GM15510 (cell line): ENCODE results near the gene PLP1.

Experiments
- POLR2A ChIP-seq: IDR thresholded peaks from 3 replicates; pipeline ENCODE4 v1.6.1; 2011; ENCODE audit warnings: borderline replicate concordance; ENCODE audit not compliant: insufficient read length; ENCODE audit errors: extremely low read depth

The PLP1 gene, protein sequence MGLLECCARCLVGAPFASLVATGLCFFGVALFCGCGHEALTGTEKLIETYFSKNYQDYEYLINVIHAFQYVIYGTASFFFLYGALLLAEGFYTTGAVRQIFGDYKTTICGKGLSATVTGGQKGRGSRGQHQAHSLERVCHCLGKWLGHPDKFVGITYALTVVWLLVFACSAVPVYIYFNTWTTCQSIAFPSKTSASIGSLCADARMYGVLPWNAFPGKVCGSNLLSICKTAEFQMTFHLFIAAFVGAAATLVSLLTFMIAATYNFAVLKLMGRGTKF

GRCh38 chrX:103776546-103776945, at the start of gene PLP1:
Gene PLP1, plus strand, starts transcription at chrX:103776840. Its CDS starts 156 bp downstream, at chrX:103776996.
- TF ChIP-seq POLR2A: no peak

DNA sequence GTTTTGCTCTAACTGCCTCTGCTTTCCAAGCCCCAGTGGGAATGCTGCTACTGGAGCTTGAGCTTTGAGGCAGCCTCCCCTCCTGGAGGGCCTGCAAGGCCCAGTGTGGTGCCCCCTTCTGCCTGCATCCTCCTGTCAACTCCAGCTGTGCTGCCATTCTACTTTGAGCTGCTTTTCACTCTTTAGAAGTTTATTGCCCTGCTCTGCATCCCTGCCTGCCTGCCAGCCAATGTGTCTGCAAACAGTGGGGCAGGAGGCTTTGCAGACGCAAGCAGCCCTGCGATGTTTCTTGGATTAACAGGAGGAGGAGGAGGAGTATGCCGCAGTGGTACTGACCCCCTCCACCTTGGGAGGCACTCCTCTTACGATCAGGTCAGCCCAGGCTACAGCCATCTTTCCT, 49.5 kb upstream of the PLP1 start:
- no peak for TF ChIP-seq POLR2A

DNA sequence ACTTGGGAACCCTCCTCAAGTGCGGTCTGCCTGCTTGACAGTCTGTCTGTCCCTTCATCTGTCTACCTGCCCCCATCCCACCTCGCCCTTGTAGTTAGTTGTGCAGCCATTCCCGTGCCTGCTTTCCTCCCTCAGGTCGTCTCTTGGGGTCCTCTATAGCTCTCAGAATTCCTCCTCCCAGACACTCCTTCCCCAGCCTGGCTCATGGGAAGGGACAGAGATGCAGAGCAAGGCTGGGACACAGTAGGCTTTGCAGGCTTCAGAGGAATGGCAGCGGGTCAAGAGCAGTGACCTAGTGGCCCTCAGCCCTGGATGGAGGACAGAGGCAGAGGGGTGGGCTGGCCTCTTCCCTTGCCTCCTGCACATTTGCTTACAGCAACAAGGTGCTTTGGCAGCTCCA, 47.6 kb upstream of the PLP1 start:
- TF ChIP-seq POLR2A: no peak

DNA sequence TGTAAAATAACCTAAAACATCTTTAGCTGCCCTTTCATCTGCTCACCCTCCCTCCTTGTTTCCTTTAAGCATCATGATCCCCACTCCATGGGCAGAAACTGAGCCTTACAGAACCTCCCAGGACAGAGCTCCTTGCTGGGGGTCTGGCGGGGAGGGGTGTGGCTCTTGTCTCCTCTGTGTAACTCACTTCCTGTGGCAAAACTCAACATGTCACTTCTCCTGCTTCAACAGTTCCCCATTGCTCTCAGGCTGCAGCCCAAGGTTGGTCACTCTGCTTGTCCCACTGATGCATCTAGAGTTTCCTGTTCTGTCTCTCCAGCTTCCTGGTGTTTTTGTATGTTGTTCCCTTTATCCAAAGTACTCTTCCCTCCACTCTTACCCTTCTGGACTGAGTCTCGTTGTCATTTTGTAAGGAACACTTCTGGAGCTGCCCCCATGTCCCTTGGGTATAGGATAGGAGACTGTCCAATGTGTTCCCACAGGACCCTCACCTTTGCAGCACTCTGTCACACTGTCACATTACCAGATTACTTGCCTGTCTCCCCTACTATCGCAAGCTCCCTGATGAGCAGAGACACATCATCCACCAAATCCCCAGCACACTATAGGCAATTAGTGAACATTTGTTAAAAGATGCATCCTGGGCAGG, 46.4 kb upstream of the PLP1 start:
- no peak for TF ChIP-seq POLR2A

GRCh38 chrX:103730796-103731493, 45.7 kb upstream of the PLP1 start:
- TF ChIP-seq POLR2A: no peak

DNA sequence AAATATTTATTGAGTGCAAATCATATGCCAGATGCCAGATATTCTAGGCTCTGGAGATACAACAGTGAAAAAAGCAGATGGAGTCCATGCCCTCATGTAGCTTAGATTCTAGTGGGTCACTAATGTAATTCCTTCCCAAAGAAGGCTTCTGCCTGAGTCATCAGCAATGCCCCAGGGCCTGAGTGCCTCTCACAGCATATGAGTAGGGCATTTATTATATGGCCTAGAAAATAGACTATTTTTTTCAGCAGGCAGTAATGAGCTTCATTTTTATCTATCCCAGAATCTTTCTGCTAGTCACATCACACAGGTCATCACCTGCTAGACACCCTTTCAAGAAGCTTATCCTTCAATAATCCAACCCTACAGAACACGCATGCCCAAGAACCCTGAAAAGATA, 43.6 kb upstream of the PLP1 start:
- no peak for TF ChIP-seq POLR2A

DNA sequence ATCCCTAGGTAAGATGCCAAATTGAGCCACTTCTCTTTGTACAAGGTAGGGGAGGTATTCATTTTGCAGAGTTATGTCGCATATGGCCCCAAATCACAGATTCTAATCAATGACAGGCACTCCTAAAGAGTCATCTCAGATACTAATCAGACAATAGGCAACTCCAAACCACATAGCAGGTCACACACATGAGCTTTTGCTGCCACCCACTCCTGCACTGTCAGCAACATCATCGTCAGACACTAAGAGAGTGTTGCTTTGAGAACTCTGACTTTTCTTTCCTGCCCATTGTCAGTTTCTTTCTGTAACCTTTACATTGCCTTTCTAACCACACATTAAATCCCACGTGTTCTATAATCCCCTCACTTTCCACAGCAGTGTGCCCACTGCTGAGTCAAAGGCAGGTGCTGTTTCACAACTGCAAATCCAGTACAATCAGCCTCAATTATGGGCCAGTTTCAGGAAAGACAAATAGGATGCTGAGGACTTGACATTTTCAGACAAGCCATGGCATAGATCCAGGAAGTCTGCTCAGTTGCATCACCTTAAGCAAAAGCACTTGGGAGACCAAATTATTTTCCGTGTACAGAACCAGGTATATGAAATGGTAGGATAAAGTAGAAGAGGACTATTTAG, 42.4 kb upstream of the PLP1 start:
- TF ChIP-seq POLR2A: no peak

- TF ChIP-seq POLR2A: no peak
These were observed 38.9 kb upstream of the PLP1 start for GRCh38 chrX:103737696-103738095.

DNA sequence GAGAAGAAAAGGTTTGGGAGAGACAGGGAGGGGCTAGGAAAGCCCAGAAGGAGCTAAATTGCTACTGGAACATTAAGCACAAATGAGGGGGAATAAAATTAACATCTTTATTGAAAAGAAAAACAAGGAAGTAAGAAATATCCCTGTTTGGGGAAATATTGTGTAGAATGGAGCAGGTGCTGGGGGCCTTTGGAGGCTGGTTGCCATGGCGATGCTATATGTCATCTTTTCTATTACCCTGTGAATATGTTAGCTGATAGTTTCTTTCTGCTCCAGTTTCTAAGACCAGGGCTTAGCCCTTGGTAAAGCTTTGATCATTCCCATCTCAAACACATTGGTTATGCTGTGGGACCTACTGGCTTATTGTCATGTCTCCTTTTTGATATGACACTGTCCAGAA, 37.2 kb upstream of the PLP1 start:
- no peak for TF ChIP-seq POLR2A

DNA sequence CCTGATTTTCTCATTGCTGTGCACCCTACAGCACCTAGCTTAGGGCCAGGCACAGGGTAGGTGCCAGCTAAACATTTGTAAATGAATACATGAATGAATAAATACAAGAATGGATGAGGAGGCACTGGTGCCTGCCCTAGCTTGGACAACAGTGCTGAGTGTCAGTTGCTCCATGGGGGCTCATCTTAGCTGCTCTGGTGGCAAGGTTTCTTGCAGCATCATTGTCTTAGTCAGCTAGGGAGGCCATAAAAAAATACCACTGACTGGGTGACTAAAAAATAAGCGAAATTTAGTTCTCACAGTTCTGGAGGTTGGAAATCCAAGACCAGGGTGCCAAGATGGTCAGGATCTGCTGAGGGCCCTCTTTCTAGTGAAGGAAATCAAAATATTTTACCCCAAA, 34.8 kb upstream of the PLP1 start:
- no peak for TF ChIP-seq POLR2A

DNA sequence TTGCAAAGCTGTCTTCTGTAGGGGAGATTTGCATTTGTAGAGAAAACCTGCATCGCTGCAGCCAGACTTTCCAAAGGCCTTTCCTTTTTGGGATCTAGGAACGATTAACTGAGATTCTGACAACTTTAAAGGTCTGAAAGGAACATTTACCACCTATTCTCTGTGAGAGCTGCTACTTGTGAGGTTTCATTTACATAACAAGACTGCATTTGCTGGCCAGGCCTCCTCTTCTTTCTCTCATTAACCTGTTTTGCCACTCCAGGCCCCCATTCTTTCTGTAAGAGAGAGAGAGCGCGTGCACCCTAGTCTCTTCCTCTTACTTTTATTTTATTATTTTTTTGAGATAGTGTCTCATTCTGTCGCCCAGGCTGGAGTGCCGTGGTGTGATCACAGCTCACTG, 34.3 kb upstream of the PLP1 start:
- TF ChIP-seq POLR2A: no peak

- TF ChIP-seq POLR2A: no peak
These were observed 29.5 kb upstream of the PLP1 start for GRCh38 chrX:103747163-103747562.

DNA sequence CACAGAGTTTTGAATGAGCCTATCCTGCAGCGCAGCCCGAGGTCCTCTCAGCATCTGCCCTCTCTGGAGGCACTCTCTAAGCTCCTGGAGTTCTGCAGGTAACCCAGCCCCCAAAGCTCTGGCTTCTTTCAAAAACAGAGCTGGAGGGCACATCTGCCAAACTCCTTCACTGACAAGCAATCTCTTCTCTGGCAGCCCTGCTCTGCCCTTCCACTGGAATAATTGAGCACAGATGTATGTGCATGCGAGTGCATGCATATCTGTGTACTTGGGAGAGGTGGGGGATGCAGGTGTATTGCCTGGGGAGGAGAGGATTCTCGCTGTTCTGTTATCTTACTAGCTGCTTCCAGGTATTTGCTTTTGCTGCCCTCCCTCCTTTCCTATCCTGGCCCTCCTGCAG, 22.2 kb upstream of the PLP1 start:
- no peak for TF ChIP-seq POLR2A

- no peak for TF ChIP-seq POLR2A
These were observed 19.9 kb upstream of the PLP1 start for GRCh38 chrX:103756736-103757135.

- no peak for TF ChIP-seq POLR2A
These were observed 18.1 kb upstream of the PLP1 start for GRCh38 chrX:103758555-103758954.
